Endothelial cell of umbilical vein (primary cell): ENCODE data around the gene PXK.

Experiments
- EZH2 ChIP-seq: IDR thresholded peaks from 2 replicates; pipeline ENCODE4 v1.6.1; 2012; ENCODE audit warnings: borderline replicate concordance, low read depth, mild to moderate bottlenecking, moderate library complexity, low read length, inconsistent platforms; ENCODE audit not compliant: severe bottlenecking
- FOS ChIP-seq: IDR thresholded peaks from 2 replicates; pipeline ENCODE4 v1.6.1; 2011; ENCODE audit warnings: mild to moderate bottlenecking, low read length, moderate library complexity, borderline replicate concordance; ENCODE audit not compliant: insufficient read depth
- JUN ChIP-seq: IDR thresholded peaks from 2 replicates; pipeline ENCODE4 v1.6.1; 2011; ENCODE audit warnings: borderline replicate concordance, low read depth; ENCODE audit not compliant: insufficient read length, insufficient read depth
- MAX ChIP-seq: IDR thresholded peaks from 2 replicates; pipeline ENCODE4 v1.6.1; 2011; ENCODE audit not compliant: insufficient read depth, insufficient read length
- MYC ChIP-seq: IDR thresholded peaks from one replicate; pipeline ENCODE4 v1.6.1; 2011; ENCODE audit warnings: mild to moderate bottlenecking, low read depth, low read length
- POLR2A ChIP-seq: IDR thresholded peaks from 2 replicates; pipeline ENCODE4 v1.6.1; 2012; ENCODE audit warnings: low read depth, mild to moderate bottlenecking, control low read depth, low read length
- POLR2AphosphoS5 ChIP-seq: IDR thresholded peaks from 2 replicates; pipeline ENCODE4 v1.6.1; 2012; ENCODE audit warnings: low read depth, mild to moderate bottlenecking, control low read depth, low read length, moderate library complexity; ENCODE audit not compliant: insufficient read depth
- TF ChIP-seq, protein P1 (sequence below), 2 donors: IDR thresholded peaks; 1 replicate in 1 of 2; 2 replicates in 1 of 2; pipeline ENCODE4 v1.5.1; 2011; ENCODE audit warnings: low read length in 2 of 2, mild to moderate bottlenecking in 2 of 2, moderate library complexity in 2 of 2, control low read depth in 1 of 2, inconsistent platforms in 1 of 2, low read depth in 1 of 2; ENCODE audit not compliant: insufficient read depth in 1 of 2; ENCODE audit errors: extremely low read depth in 1 of 2

DNA sequence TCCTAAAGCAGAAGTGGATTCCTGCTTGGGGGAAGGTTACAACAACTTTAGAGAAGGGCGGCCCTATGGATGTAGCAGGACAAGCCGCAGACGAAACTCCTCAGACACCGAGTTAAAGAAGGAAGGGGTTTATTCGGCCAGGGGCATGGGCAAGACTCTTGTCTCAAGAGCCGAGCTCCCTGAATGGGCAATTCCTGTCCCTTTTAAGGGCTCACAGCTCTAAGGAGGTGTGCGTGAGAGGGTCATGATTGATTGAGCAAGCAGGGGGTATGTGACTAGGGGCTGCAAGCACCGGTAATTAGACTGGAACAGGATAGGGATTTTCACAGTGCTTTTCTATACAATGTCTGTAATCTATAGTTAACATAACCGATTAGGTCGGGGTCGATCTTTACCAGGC, 101.8 kb downstream of the PXK start:
- TF ChIP-seq, protein P1, sequence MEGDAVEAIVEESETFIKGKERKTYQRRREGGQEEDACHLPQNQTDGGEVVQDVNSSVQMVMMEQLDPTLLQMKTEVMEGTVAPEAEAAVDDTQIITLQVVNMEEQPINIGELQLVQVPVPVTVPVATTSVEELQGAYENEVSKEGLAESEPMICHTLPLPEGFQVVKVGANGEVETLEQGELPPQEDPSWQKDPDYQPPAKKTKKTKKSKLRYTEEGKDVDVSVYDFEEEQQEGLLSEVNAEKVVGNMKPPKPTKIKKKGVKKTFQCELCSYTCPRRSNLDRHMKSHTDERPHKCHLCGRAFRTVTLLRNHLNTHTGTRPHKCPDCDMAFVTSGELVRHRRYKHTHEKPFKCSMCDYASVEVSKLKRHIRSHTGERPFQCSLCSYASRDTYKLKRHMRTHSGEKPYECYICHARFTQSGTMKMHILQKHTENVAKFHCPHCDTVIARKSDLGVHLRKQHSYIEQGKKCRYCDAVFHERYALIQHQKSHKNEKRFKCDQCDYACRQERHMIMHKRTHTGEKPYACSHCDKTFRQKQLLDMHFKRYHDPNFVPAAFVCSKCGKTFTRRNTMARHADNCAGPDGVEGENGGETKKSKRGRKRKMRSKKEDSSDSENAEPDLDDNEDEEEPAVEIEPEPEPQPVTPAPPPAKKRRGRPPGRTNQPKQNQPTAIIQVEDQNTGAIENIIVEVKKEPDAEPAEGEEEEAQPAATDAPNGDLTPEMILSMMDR (IDR thresholded peaks at IDR 0.05; ENCODE audit: extremely low read depth in 1 of 2, insufficient read depth in 1 of 2, low read depth in 1 of 2, low read length in 2 of 2), result no peak
- no peak for TF ChIP-seq FOS
- no peak for TF ChIP-seq EZH2
- TF ChIP-seq MAX, result no peak
- no peak for TF ChIP-seq POLR2AphosphoS5
- no peak for TF ChIP-seq JUN
- TF ChIP-seq POLR2A, result no peak
- no peak for TF ChIP-seq MYC
